HepG2 (cell line): ENCODE data around the gene ENTHD1. TPM values are rescaled to one million over a fixed set of nuclear protein-coding genes. Genes with fewer than 3 reads are reported as not detected.

Source experiments
- ATAC-seq: fragments of 200-7000 bp; cut with Tn5 transposase; 3 replicates; pipeline ENCODE4 v1.9.1; 2020; ENCODE audit warnings: mild to moderate bottlenecking, moderate library complexity
- BruUV-seq: library from RNA; stranded (reverse); fragments of 400-500 nt; replicated peaks from 2 replicates; lab custom pipeline; 2021; lab: Mats Ljungman, UMichigan
- CTCF ChIA-PET: fragments of 300-600 bp; formaldehyde crosslinking; extraction: SDS; loops from one replicate; lab custom pipeline; 2021; ENCODE audit warnings: low total read pairs, inconsistent platforms, low intra/inter-chr PET ratio; lab: Yijun Ruan, JAX
- POLR2A ChIA-PET: fragments of 350-600 bp; sonication (Branson Sonifier 250); formaldehyde crosslinking; loops from one replicate; lab custom pipeline; 2020; ENCODE audit warnings: antibody characterized with exemption, inconsistent platforms; lab: Yijun Ruan, JAX
- DNase-seq: peaks from one replicate; pipeline ENCODE4 v3.0.0-alpha.2; 2015; ENCODE audit warnings: low spot score
- FAIRE-seq: peaks from 3 replicates; lab custom pipeline; 2011; peaks lifted over from hg19 to GRCh38; lab: Jason Lieb, UNC
- H2AFZ ChIP-seq: one replicate; pipeline ENCODE4 v1.6.1; 2011; ENCODE audit warnings: low read length, inconsistent platforms
- H3K27ac ChIP-seq: fragments of 300-600 bp; 3 replicates; pipeline ENCODE4 v1.8.0; 2011; ENCODE audit warnings: mixed run types, mild to moderate bottlenecking, mixed read lengths, low read length, inconsistent platforms; ENCODE audit not compliant: insufficient read depth; ENCODE audit errors: extremely low read length
- H3K27me3 ChIP-seq, 2 experiments: fragments of 200-600 bp in 1 of 2; 2 replicates in 1 of 2; 3 replicates in 1 of 2; pipeline versions ENCODE4 v1.6.0 to v1.8.0; 2011; ENCODE audit warnings: low read length in 2 of 2, mild to moderate bottlenecking in 2 of 2, moderate library complexity in 2 of 2, inconsistent platforms in 1 of 2; ENCODE audit not compliant: insufficient read depth in 2 of 2, control insufficient read depth in 1 of 2
- H3K36me3 ChIP-seq, 2 experiments: fragments of 200-600 bp in 1 of 2; replicated peaks in 1 of 2; 2 replicates in 1 of 2; 3 replicates in 1 of 2; pipeline versions ENCODE4 v1.5.1 to v1.8.0; 2011; ENCODE audit warnings: low read length in 2 of 2, inconsistent platforms in 1 of 2; ENCODE audit not compliant: insufficient read depth in 2 of 2, control insufficient read depth in 1 of 2
- H3K4me1 ChIP-seq: 2 replicates; pipeline ENCODE4 v1.5.1; 2012; ENCODE audit warnings: low read length, inconsistent platforms; ENCODE audit not compliant: insufficient read depth
- H3K4me2 ChIP-seq: 2 replicates; pipeline ENCODE4 v1.6.0; 2011; ENCODE audit warnings: low read depth, low read length, inconsistent platforms
- H3K4me3 ChIP-seq, 3 experiments: fragments of 200-600 bp in 1 of 3; sonication (generic), shearing (Covaris generic) in 1 of 3; replicated peaks in 1 of 3; 2 replicates each; pipeline ENCODE4 v1.5.1; 2011 to 2016; ENCODE audit warnings: low read length in 3 of 3, inconsistent platforms in 2 of 3, low read depth in 2 of 3, mild to moderate bottlenecking in 2 of 3, control low read depth in 1 of 3, mixed read lengths in 1 of 3; ENCODE audit not compliant: insufficient read depth in 1 of 3
- H3K79me2 ChIP-seq: one replicate; pipeline ENCODE4 v1.6.1; 2011; ENCODE audit warnings: low read length, inconsistent platforms; ENCODE audit not compliant: insufficient read depth
- H3K9ac ChIP-seq: 2 replicates; pipeline ENCODE4 v1.6.0; 2011; ENCODE audit warnings: mild to moderate bottlenecking, low read depth, low read length, inconsistent platforms; ENCODE audit not compliant: insufficient read depth
- H3K9me3 ChIP-seq: 2 replicates; pipeline ENCODE4 v1.5.1; 2012; ENCODE audit warnings: mild to moderate bottlenecking, low read length
- H4K20me1 ChIP-seq: 2 replicates; pipeline ENCODE4 v1.6.0; 2011; ENCODE audit warnings: inconsistent platforms, mild to moderate bottlenecking, low read length, moderate library complexity; ENCODE audit not compliant: insufficient read depth
- ATF7 ChIP-seq, 2 experiments: fragments of 450-650 bp in 1 of 2; sonication (generic) in 1 of 2; formaldehyde crosslinking in 1 of 2; IDR thresholded peaks; 2 replicates each; pipeline versions ENCODE4 v1.4.0 to v1.6.1; 2016 to 2020; ENCODE audit warnings: antibody characterized with exemption in 1 of 2, mild to moderate bottlenecking in 1 of 2, missing genetic modification reagents in 1 of 2
- NR2F6 ChIP-seq, 2 experiments: IDR thresholded peaks; 2 replicates each; pipeline ENCODE4 v1.6.1; 2016; ENCODE audit warnings: antibody characterized with exemption in 1 of 2, mild to moderate bottlenecking in 1 of 2
- RFXAP ChIP-seq: sonication (generic); formaldehyde crosslinking; IDR thresholded peaks from 2 replicates; pipeline ENCODE4 v1.4.0; 2020; ENCODE audit warnings: missing genetic modification reagents, borderline replicate concordance
- TBX2 ChIP-seq: sonication (generic); formaldehyde crosslinking; IDR thresholded peaks from 2 replicates; pipeline ENCODE4 v1.5.0; 2020; ENCODE audit warnings: missing genetic modification reagents, mild to moderate bottlenecking, borderline replicate concordance
- ZFP62 ChIP-seq: sonication (generic); formaldehyde crosslinking; IDR thresholded peaks from 2 replicates; pipeline ENCODE4 v1.4.0; 2020; ENCODE audit warnings: missing genetic modification reagents
- ZNF331 ChIP-seq: sonication (generic); formaldehyde crosslinking; IDR thresholded peaks from 2 replicates; pipeline ENCODE4 v1.4.0; 2020; ENCODE audit warnings: missing genetic modification reagents
- ZNF720 ChIP-seq: sonication (generic); formaldehyde crosslinking; IDR thresholded peaks from 2 replicates; pipeline ENCODE4 v1.4.0; 2020; ENCODE audit warnings: missing genetic modification reagents
- WGBS: methylation state at CpG from one replicate; pipeline ENCODE4 v1.1.6; 2017; ENCODE audit warnings: low lambda C conversion rate; 5-methylcytosine and 5-hydroxymethylcytosine counted together
- in situ Hi-C: cut with HindIII; loops from 2 replicates; pipeline ENCODE4 v1.10.0; 2017; ENCODE audit warnings: low pct_unique_long_range_greater_than_20kb; ENCODE audit not compliant: extremely low pct_ligation_motif_present
- intact Hi-C: fragments of 100-400 bp; cut with micrococcal nuclease; formaldehyde crosslinking; loops from one replicate; pipeline ENCODE4 v1.10.0; 2022; ENCODE audit not compliant: unreplicated experiment
- polyA plus RNA-seq, 8 experiments: library from polyadenylated mRNA; depleted of rRNA in 3 of 8; stranded (reverse) in 7 of 8; unstranded in 1 of 8; fragments of >200 nt; fragmentation: Illumina TruSeq in 4 of 8; extraction: Trizol in 4 of 8; gene quantifications; 2 replicates each; pipeline versions ENCODE4 v1.2.1 to v1.2.3, GENCODE V29; 2011 to 2016; ENCODE audit warnings: low read depth in 4 of 8, missing spikeins in 1 of 8, mixed read lengths in 1 of 8; ENCODE audit not compliant: insufficient read depth in 1 of 8
- total RNA-seq, 5 experiments: library from RNA; depleted of rRNA; stranded (reverse); fragments of >200 nt; fragmentation: Illumina TruSeq; extraction: Trizol; gene quantifications; 2 replicates each; pipeline ENCODE4 v1.2.3, GENCODE V29; 2016; ENCODE audit warnings: low read depth in 1 of 5
- TF ChIP-seq, protein P1 (sequence below): sonication (generic); formaldehyde crosslinking; IDR thresholded peaks from 2 replicates; pipeline ENCODE4 v1.4.0; 2020; ENCODE audit warnings: mild to moderate bottlenecking, missing genetic modification reagents
- TF ChIP-seq, protein P2 (sequence below): fragments of 450-650 bp; IDR thresholded peaks from 2 replicates; pipeline ENCODE4 v1.6.1; 2017
- TF ChIP-seq, protein P3 (sequence below): sonication (generic); formaldehyde crosslinking; IDR thresholded peaks from 2 replicates; pipeline ENCODE4 v1.5.1; 2020; ENCODE audit warnings: mild to moderate bottlenecking, missing genetic modification reagents, borderline replicate concordance

ENTHD1 gene
- total and polyA plus RNA-seq, 2 of the 13 experiments (the other 11 are each of a cell fraction or from before 2014, with no cell fraction given) = not detected

DNA sequence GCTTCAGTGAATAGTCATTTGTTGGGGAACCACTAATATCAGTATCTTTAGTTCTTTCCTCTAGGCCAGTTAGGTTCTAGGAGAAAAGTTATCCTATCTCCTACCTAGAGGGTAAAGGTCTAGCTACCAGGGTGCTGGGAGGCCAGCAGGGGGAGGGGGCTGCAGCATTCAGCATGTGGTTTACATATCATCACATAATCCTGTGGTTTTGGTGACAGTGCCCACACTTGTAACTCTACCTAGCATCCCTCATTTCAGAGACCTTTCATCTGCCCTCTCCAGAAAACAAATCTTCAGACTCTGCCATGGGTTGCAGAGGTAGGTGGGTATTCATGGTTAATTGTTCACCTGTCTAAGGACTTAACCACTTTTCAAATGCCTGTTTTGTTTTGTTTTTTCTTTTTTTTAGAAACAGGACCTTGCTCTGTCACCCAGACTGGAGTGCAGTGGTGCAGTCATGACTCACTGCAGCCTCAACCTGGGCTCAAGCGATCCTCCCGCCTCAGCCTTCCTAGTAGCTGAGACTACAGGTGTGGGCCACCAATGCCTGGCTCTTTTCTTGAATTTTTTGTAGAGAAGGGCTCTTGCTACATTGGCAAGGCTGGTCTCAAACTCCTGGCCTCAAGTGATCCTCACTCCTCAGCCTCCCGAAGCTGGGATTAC lies 146.8 kb downstream of the ENTHD1 start (continued):
- TF ChIP-seq, protein P1, sequence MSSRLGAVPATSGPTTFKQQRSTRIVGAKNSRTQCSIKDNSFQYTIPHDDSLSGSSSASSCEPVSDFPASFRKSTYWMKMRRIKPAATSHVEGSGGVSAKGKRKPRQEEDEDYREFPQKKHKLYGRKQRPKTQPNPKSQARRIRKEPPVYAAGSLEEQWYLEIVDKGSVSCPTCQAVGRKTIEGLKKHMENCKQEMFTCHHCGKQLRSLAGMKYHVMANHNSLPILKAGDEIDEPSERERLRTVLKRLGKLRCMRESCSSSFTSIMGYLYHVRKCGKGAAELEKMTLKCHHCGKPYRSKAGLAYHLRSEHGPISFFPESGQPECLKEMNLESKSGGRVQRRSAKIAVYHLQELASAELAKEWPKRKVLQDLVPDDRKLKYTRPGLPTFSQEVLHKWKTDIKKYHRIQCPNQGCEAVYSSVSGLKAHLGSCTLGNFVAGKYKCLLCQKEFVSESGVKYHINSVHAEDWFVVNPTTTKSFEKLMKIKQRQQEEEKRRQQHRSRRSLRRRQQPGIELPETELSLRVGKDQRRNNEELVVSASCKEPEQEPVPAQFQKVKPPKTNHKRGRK (CRISPR knock-in tag) = no peak
- no peak for TF ChIP-seq ATF7 (IDR thresholded peaks at IDR 0.05)
- no peak for TF ChIP-seq ATF7 (CRISPR knock-in tag; IDR thresholded peaks at IDR 0.05)

DNA sequence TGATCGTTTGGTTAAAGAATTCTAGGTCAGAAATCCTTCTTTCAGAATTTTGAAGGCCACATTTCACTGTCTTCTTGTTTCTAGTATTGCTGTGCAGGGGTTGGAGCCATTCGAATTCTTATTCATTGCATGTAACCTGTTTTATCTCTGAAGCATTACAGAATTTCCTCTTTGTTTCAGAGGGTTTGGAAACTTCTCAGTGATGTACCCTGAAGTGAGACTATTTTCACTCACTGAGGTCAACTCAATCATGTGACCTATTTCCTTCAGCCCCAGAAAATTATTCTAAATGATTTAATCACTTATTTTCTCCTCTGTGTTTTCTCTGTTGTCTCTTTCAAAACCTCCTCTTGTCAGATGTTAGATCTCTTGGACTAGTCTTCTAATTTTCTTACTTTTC lies 147.8 kb downstream of the ENTHD1 start:
- no peak overlapping the region for H3K4me3 ChIP-seq
- intact Hi-C loops (no loop called here), in situ Hi-C loops (no loop called here)
- H3K4me1 ChIP-seq = no peaks in the 10 kb centered on the region
- no peaks in the 10 kb centered on the region for H3K36me3 ChIP-seq
- TF ChIP-seq NR2F6 (IDR thresholded peaks at IDR 0.05) = no peak
- TF ChIP-seq NR2F6 (CRISPR knock-in tag; IDR thresholded peaks at IDR 0.05) = no peak
- TF ChIP-seq, protein P2, sequence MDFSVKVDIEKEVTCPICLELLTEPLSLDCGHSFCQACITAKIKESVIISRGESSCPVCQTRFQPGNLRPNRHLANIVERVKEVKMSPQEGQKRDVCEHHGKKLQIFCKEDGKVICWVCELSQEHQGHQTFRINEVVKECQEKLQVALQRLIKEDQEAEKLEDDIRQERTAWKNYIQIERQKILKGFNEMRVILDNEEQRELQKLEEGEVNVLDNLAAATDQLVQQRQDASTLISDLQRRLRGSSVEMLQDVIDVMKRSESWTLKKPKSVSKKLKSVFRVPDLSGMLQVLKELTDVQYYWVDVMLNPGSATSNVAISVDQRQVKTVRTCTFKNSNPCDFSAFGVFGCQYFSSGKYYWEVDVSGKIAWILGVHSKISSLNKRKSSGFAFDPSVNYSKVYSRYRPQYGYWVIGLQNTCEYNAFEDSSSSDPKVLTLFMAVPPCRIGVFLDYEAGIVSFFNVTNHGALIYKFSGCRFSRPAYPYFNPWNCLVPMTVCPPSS = no peak
- no peak for TF ChIP-seq ZNF720 (CRISPR knock-in tag)
- no peak for TF ChIP-seq ZFP62 (CRISPR knock-in tag)
- TF ChIP-seq ZNF331 = no peak
- no peak for TF ChIP-seq RFXAP (CRISPR knock-in tag)
- TF ChIP-seq, protein P3, sequence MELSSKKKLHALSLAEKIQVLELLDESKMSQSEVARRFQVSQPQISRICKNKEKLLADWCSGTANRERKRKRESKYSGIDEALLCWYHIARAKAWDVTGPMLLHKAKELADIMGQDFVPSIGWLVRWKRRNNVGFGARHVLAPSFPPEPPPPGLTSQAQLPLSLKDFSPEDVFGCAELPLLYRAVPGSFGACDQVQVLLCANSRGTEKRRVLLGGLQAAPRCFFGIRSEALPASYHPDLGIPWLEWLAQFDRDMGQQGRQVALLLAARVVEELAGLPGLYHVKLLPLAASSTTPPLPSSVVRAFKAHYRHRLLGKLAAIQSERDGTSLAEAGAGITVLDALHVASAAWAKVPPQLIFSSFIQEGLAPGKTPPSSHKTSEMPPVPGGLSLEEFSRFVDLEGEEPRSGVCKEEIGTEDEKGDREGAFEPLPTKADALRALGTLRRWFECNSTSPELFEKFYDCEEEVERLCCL (CRISPR knock-in tag) = no peak
- no peak for TF ChIP-seq TBX2 (CRISPR knock-in tag)
- no peaks in the 10 kb centered on the region for H3K9me3 ChIP-seq
- FAIRE-seq = no peak
- no peaks in the 10 kb centered on the region for H4K20me1 ChIP-seq
- BruUV-seq = no TSS peak
- WGBS = 7% methylated on average over 2 of the region's 2 CpGs
- H3K27me3 ChIP-seq = peaks cover 0 to 4% of the 10 kb centered on the region in 2 experiments; a peak in 1 of 5 replicates
- ChIA-PET CTCF (no interaction called here), POLR2A (no interaction called here)
- H2AFZ ChIP-seq = no peak overlapping the region
- no peak overlapping the region for H3K4me2 ChIP-seq
- DNase-seq = no peak
- no peak overlapping the region for H3K27ac ChIP-seq
- ATAC-seq = no peak
- H3K79me2 ChIP-seq = no peaks in the 10 kb centered on the region
- no peak overlapping the region for H3K9ac ChIP-seq
